ENCODE measurements around the gene IER5L.

The IER5L gene

DNA sequence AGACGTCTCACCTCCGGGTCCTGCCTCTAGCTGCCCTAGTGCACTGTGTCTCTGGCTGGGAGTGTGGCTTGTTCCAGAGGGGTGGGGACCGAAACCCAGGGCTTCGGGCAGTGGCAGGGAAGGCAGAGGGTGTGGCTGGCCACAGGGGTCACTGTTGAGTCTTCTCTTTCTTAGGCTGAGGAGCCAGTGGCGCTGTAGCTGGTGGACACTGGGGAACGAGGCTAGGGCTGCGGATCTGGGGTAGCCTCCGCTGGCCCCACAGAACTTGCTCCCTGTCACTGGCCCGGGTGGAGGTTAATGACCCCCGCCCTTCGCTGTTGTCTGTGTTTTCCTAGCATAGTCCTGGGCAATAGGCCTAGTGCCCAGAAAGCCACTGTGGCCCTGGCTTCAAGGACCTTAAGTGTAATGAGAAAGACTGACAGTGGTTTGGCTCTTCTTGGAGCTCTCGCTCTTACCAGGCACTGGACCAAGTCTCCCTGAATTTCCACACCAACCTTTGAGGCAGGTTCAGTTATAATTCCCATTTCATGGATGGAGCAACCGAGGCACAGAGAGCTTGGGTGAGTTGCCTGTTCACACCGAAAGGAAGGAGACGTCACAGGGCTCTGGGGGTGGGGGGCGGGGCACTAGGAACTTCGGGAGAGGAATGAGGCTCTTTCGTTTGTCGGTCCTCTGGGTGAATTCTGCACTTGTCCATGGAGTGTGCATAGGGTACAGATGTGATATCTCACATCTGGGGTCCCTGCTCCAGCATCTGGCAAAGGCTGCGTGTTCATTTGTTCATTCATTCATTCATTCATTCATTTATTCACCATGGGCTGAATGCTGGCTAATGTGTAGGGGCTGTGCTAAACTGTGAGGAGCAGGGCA is 4.8 kb upstream of the IER5L start:
- in situ Hi-C loops (cut with MboI; ENCODE audit: low sequenced_read_pairs): loop anchor here (5.0 kb wide), 1 partner anchor 359 kb away; no protein-coding TSS in a partner anchor

DNA sequence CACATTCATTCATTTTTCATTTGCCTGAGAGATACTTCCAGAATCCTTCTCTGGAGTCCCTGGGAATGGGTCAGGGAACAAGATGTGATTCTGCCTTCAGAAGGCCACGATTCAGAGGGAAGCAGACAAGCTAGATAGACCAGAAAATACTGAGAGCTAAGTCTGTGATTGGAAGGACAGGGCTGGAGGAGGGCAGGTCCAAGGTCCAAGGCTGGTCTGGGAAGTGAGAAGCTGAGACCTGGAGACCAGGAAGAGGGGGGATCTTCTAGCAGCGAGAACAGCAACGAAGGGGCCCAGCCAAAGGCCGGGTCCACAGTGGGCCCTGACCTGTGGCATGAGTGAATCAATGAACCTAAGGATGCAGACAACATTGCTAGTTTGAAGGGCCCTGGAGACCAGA is 4.1 kb upstream of the IER5L start:
- in situ Hi-C loops (cut with MboI; ENCODE audit: low sequenced_read_pairs): loop anchor here (5.0 kb wide), 1 partner anchor 360 kb away; no protein-coding TSS in a partner anchor

DNA sequence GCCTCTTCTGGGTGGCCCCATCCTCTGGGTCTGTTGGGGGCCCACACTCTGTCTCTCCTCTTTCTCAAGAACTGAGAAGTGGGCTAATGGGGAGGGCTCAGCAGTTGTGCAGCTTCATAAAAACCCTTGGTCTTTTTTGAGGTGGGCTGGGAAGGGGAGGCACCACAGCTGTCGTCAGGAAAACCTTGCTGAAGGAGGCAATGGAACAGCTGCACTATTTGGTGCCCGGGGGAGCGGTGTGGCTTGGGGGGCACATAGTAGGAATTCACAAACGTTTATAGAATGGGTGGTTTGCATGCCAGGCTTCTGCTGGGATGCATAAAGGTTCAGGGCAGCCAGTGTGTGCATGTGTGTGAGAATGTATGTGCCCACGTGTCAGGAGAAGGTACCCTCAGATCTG is 3.2 kb upstream of the IER5L start:
- in situ Hi-C loops (cut with MboI; ENCODE audit: low sequenced_read_pairs): loop anchor here (5.0 kb wide), 1 partner anchor 361 kb away; no protein-coding TSS in a partner anchor

DNA sequence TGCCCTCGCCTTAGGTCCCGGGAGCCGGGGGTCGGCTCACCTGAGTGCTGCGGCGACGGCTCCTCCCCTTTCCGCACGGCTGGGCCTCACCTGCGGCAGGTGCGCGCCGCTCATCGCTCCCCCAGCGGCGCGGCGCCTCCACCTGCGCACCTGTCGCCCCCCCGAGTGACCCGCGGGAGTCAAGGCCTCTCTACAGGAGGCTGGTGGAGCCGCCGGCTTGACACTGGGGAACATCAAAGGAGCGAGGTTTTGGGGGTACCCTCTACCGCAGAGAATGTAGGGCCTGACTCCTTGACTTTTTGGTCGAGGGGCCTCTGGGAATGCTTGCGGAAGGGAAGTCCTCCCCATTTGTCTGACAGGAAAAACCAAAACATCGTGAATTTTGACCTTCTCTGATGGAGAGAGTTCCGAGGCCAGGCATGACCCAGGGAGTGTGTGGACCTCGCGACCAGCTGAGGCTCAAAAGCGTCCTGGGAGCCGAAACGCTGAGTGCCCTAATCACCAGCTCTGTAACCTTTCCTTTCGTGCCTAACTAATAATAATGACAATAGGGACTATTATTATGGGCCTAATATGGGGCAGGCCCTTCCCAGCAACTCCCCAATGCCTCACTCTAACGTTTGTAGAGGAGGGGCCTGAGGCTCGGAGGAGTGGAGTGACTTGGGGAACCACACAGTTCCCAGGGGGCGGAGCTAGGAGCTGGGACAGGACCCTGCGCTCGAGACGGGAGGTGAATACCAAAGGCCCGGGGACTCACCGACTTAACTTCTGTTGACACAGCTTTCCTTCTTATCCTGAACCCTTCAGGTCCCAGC is 714 bp upstream of the IER5L start:
- in situ Hi-C loops (cut with MboI; ENCODE audit: low sequenced_read_pairs): no loop called here

DNA sequence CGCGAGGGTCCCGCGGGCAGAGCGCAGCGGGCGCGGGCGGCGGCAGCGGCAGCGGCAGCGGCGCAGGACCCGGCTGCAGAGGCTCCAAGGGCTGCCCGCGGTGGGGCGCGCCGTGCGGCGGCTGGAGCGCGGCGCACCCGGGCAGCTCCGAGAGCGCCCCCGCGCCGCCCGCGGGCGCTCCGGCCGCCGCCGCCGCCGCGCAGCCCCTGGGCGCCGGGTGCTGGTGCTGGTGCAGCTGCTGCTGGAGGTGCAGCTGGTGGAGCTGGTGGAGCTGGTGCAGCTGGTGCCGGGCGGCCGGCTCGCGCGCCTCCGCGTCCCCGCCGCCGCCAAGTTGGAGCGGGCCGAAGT is 644 bp downstream of the IER5L start:
- in situ Hi-C loops (cut with MboI; ENCODE audit: low sequenced_read_pairs): no loop called here

DNA sequence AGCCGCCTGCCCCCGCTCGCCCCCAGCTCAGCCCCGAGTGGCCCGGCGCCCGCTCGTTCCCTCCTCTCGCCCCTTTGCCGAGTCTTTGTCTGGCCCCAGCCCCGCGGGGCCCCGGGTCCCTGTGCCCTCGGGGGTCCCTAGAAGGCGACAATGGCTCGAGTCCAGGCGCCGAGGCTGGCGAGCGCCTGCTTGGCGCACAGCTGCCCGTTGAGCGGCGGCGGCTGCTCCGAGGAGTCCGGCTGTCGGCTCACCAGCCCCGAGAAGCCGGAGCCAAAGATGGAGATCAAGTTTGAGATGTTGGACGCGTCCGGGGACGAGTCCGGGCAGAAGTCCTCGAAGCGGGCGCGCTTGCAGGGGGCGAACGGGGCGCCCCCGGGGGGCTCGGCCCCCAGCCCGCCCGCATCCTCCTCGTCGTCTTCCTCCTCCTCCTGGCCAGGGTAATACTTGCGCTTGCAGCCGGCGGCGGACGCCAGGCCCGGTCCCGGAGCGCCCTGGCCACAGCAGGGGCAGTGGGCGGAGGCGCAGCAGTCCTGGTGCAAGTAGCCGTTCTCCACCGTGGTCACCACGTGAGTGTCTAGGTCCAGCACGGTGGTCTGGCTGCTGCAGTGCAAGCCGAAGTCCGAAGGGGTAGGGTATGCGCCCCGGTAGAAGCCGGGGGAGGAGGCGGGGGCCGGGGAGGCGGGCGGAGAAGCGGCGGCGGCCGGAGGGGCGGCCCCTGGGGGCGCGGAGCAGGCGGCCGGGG is 1.2 kb downstream of the IER5L start:
- in situ Hi-C loops (cut with MboI; ENCODE audit: low sequenced_read_pairs): no loop called here

DNA sequence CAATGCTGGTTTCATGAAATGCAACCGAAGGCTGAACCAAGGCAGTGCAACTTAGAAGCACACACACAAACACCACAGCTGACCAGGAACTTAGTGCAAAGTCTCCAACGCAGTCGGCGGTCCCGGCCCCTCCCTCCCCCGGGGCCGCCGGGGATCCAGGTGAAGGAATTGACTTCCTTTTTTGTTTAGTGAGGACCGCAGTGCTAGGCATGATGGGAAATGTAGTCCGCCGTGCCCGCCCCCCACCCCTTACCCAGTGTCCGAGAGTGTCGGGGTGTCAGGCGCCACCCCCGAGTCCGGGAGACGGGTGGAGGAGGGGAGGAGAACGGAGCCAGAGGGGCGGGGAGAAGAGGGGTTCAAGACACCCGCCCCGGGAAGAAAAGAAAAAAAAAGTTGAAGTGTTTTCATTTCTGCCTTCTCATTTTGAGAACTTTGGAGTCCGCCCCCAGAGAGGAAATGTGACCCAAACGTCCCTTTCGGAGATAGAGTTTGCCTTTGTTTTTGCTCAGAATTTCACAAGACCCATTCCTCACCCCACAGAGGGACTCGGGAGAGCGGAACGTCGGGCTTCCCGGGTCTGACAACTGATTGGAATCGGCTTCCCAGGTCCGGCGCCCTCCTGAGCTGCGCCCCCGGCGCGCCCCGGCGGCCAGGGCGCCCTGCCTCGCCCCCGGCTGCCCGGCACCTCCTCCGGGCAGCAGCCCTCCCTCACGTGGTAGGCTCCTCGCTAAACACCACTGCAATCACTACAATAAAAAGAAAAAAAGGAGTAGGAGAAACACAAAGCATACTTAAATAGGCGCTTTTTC is 2.0 kb downstream of the IER5L start:
- in situ Hi-C loops (cut with MboI; ENCODE audit: low sequenced_read_pairs): no loop called here

DNA sequence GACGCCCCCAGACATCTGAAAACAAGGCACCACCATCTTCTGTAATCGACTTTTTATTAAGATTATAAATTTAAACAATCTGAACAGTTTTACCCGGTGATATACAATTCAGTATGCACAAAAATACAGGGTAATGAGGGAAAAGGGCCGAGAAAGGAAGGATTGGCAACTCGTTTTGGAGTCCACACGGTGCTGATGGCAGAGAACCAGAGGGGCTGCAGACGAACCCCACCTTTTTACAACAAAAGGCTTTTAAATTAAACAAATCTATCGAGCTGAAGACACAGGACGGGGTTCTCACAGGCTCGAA is 2.6 kb downstream of the IER5L start:
- in situ Hi-C loops (cut with MboI; ENCODE audit: low sequenced_read_pairs): no loop called here

DNA sequence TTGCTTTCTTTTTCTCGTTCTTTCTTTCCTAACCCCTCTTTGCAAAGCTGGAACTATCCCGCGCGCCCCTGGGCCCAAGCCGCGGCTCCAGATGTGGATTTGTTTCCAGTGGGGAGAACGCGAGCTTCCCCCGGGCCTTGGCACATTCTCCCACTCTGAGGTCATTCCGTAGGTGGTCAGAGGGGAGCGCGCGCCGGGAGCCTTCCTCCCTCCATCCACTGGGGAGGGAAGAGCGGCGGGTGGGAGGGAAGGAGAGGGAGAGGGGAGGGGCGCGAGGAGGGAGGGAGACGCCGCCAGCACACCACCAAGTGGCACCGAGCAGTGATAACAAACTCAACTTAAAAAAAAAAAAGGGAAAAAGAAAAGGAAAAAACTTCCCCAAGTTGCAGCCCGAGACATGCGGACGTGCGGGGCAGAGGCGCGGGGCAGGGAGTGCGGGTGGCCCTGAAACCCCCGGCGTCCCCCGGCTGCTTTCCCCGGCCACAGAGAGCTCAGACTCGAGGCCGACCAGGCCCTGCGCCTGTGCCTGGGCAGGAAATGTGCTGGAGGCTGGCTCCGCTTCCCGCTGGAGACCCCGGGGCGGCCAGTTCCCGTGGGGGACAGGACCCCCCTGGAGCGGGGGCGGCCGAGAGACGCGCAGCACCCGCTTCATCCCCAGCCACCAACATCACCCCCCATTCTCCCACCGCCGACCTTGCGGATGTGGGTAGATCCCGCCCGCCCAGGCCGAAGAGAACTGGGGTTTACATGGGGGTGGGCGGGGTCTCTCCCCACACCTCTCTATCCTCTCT is 3.1 kb downstream of the IER5L start:
- in situ Hi-C loops (cut with MboI; ENCODE audit: low sequenced_read_pairs): no loop called here

DNA sequence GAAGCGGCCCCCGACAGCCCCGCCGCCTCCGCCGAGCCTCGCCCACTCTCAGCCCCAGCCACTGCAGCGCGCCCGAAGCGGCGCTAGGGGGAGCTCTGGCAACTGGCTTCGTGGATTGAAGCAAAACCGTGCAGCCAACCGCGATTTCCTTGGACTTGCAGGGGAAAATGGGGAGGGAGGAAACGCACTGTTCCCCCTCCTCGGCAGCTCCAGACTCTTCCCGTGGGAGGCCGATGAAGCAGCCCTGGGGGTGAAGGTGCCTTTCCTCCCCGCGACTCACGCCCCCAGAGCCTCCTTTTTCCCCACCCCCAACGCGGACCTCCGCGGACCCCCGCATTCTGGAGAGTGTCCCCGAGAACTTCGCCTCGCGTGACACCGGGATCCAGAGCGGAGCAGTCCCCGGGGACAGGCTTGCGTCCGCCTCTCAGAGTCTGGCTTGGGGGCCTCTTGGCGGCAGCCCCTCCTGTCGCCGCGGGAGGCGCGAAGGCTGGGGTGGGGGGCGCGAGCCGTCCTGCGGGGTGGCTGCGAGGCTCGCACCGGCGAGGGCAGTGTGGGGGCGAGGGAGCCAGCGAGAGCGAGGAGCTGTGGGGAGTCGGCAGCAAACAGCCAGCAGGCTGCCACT is 3.8 kb downstream of the IER5L start:
- in situ Hi-C loops (cut with MboI; ENCODE audit: low sequenced_read_pairs): no loop called here

DNA sequence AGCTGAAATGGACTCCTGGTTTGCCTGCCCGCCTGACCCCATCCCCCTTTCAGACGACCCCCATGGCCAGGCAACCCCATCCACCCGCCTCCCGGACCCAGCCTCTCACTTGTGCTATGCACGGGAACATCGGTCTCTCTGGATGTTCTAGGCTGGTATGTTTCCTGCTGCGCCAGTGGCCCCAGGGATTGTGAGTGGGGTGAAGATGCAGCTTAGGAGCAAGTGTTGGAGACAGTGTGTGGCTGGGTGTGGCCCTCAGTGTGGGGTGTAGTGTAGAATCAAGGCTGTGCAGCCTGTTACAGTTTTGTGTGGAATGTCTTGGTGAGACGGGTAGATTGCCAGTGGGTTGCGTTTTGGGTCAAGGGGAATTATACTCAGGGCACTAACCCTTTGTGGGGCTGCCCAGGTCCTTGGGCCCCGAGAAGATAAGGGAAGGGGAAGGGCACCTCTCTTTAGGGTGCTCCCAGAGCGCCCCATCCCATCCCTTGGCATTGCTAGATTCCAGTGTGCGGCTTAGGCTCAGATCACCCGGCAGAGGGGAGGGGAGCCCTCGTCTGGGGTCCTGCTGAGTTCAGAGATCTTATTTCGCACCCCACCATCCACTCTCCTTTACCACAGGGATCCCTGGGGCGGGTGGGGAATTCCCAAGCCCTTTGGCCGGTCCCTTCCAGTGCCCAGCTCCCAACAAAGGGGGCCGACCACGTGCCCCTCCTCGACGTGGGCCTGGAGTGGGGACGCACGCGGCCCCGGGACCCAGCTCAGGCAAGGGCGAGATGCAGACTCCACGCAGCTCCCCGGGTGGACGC is 4.6 kb downstream of the IER5L start:
- in situ Hi-C loops (cut with MboI; ENCODE audit: low sequenced_read_pairs): no loop called here

DNA sequence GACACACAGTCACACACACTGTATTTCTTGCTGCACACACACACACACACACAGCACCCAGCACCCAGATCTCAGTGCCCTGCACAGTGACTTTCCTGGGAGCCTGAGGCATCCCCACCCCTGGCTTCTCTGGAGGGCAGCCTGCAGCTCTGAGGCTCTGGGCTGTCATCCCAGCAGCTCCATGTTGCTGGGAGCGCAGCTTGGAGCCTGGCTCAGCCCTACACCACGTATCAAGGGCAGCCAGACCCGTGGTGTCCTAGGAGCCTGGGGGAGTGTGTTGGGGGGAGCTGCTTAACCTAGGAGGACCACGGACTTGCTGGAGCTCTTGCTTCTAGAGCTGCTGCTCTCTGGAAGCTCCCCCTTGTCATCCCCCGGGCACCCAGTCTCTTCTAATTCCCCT is 5.2 kb downstream of the IER5L start:
- in situ Hi-C loops (cut with MboI; ENCODE audit: low sequenced_read_pairs): no loop called here

DNA sequence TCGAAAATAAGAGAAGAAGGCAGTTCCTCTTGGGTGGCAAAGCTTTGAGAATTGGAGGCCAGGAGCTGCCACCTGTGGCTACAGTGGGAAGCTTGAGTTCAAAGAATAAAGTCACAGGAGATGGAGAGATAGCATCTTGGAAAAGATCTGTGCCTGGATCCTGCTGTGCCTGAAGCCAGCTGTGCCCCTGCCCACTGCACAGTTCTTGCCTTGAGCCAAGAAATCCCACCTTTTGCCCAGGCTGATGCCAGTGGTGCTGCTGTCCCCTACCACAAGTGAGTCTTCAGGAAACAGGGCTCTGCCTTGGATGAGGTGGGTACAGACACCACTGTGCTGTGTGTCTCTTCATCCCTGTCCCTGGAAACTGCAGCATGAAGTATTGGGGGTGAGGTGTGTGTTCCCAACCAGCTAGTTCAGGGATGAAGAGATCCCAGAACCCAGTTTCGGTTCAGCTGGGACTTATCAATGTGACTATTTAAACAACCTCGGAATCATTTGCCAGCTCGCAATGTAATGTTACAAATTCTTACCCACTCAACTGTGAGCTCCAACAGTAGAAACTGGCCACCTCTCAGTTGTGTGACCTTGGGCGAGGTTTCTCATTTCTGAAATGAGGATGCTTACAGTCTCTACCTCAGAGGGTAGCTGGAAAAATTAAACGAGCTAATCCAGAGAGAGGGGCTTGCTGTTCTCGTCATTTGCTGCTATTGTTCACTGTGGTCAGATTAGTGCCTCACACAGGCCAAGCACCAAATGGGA is 5.9 kb downstream of the IER5L start:
- in situ Hi-C loops (cut with MboI; ENCODE audit: low sequenced_read_pairs): no loop called here

DNA sequence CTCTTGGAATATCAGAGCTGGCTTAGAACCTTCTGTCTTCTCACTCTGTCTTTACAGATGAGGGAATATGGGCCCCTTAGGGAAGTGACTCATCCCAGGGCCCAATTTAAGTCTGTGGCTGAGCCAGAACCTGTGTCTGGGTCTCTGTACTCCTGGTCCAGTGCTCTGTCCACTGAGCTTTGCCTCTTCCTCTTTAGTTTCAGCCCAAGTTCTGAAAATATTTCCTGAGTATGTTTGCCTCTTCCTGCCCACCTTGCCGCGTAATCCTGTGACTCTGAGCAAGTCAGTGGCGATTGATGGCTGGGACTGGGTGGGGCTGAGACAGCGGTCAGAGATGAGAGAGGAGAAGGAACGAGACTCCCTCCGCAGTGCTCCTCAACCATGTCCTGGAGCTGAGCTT is 7.8 kb downstream of the IER5L start:
- in situ Hi-C loops (cut with MboI; ENCODE audit: low sequenced_read_pairs): no loop called here

DNA sequence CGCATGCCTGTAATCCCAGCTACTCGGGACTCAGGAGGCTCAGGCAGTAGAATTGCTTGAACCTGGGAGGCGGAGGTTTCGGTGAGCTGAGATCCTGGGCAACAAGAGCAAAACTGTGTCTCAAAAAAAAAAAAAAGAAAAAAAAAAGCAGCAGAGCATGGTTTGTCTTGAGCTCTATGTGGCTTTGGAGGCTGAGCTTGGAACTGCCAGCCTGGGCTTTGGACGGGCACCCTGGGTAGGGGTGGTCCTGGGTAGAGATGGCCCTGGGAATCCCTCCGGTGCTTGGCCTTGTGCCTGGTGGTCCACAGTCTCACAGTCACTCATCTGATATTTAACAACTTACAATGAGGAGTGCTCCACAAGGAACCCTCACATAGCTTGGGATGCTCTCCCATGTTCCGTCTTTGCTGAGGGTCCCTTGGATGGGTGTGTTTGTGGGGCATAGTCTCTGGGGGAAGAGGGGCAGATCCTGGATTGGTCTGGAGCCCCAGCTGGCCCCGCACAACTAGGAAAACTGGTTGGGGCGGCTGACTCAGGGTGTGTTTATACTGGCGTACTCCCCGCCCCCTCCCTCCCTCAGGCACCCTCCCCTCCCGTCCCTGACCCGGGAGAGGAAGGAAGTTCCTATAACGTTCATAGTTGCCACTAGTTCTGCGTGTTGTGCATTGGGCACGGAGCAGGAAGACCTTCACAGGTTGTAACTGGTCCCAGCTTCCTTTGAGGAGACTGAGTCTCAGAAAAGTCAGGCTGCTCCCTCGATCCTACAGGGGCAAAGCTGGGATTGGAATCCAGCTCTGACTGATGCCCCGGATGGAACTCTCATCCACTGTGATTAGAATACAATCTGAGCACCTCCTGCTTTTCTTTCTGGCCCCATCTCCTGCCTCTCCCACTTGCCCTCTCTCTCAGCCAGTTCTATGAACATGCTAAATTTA is 11.2 kb downstream of the IER5L start:
- in situ Hi-C loops (cut with MboI; ENCODE audit: low sequenced_read_pairs): no loop called here

DNA sequence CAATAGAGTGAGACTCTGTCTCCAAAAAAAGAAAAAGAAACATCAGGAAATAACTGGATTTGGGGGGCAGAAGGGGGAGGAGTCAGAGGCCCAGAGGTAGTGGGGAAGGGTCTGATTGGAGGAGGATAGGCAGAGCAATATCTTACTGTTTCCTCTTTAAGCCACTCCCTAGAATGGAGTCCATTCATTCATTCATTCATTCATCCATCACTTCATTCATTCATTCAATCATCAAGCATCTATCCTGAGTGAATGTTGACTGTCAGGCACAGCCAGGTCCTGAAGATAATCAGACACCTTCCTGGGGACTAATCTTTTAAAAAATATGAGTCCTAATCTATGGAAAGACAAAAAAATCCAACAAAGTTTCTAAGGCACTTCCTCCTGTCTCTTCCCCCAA is 12.9 kb downstream of the IER5L start:
- in situ Hi-C loops (cut with MboI; ENCODE audit: low sequenced_read_pairs): no loop called here

Measured in HL-60/S4 treated with phorbol 12-myristate 13-acetate at 8.2 ng/mL for 4 days and 3 days (cell line).